ENCODE results near the gene FOXP2. TPM values are rescaled to one million over a fixed set of nuclear protein-coding genes. Genes with fewer than 3 reads are reported as not detected.

FOXP2 gene
- total and polyA plus RNA-seq, 2 donors: 0.14 to 0.19 TPM

DNA sequence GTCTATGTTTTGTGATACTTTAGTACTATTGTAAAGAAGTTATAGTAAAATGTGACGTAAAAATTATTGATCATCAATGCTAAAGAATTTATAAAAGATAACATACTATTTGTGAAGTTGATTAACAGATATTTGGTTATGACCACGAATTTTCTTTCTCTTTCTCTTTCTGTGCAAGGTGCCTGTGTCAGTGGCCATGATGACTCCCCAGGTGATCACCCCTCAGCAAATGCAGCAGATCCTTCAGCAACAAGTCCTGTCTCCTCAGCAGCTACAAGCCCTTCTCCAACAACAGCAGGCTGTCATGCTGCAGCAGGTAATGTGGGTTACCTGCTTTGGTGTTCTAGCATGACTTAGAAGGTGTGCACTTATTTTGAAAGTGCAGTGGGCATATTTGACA lies 213.7 kb downstream of the FOXP2 start:
- no peaks in the 10 kb centered on the region for H3K9me3 ChIP-seq (ENCODE audit: control insufficient read depth in 2 of 2, insufficient read depth in 1 of 2, low read length in 1 of 2)
- DNase-seq (ENCODE audit: low read depth in 6 of 9, low spot score in 9 of 9): no peak
- 80% methylated on average over 2 of the region's 2 CpGs for WGBS

DNA sequence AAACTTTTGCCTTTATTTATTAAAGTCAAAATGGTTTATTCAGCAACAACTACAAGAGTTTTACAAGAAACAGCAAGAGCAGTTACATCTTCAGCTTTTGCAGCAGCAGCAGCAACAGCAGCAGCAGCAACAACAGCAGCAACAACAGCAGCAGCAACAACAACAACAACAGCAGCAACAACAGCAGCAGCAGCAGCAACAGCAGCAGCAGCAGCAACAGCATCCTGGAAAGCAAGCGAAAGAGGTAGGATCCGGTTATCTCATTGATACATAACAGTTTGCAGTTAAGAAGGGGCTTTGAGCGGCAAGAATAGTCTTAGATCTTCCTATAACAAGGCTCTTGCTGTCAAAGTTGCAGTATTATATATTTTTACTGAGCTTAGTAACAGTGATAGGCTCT lies 215.1 kb downstream of the FOXP2 start:
- no peak for DNase-seq (ENCODE audit: low read depth in 6 of 9, low spot score in 9 of 9)
- 97% methylated on average over 3 of the region's 3 CpGs for WGBS

More for the DNA sequence above, 213.7 kb downstream of the FOXP2 start:
- no peaks in the 10 kb centered on the region for H3K27me3 ChIP-seq (ENCODE audit: control insufficient read depth in 2 of 2, insufficient read depth in 1 of 2, low read length in 1 of 2)
- no peaks in the 10 kb centered on the region for H3K36me3 ChIP-seq (ENCODE audit: control insufficient read depth in 2 of 2, insufficient read depth in 2 of 2, low read length in 1 of 2)
- no peak overlapping the region for H3K4me3 ChIP-seq (ENCODE audit: low read length in 2 of 2)
- H3K4me1 ChIP-seq (ENCODE audit: control insufficient read depth in 2 of 2, insufficient read depth in 2 of 2, low read length in 2 of 2): no peaks in the 10 kb centered on the region
- no peak overlapping the region for H3K27ac ChIP-seq (ENCODE audit: low read depth in 1 of 2, low read length in 1 of 2)

DNA sequence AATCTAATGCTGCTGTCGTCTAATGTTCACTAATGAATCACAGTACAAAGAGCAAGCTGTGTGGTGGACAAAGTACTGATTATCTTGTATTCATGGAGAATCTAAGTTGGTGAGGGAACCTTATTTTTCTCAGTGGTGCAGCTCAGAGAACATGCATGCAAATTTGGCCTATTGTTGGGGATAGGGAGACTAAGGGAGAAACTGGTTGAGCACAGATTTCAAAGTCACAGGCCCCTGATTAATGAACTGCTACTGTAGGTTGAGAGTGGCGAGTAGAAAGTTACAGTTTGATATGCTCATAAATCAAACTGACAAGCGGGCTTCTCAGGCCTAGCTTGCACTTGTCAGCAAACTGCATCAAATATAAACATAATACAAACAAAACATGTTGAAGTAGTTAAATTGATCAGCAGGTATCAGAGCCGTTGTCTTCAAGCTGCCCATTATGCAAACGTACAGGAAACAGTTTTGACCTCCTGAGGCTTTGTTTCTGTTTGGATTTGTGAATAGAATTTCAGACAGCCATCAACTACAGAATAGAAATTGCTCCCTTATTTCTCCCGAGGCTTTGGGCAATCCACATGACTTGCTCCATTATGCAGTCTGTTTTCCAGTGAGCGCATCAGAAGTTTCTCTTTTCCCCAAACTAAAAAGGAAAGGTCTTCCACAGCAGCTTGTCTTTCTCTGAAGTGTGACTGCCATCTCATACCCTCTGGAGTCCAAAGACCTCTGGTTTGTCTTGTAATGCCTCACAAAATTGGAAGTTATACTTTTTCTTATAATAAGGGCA lies 215.8 kb downstream of the FOXP2 start:
- Histone ChIP-seq H3K36me3 (ENCODE audit: control insufficient read depth in 2 of 2, insufficient read depth in 2 of 2, low read length in 1 of 2) (no peaks in the 10 kb centered on the region), H3K9me3 (ENCODE audit: control insufficient read depth in 2 of 2, insufficient read depth in 1 of 2, low read length in 1 of 2) (no peaks in the 10 kb centered on the region), H3K4me3 (ENCODE audit: low read length in 2 of 2) (no peak overlapping the region), H3K27me3 (ENCODE audit: control insufficient read depth in 2 of 2, insufficient read depth in 1 of 2, low read length in 1 of 2) (no peaks in the 10 kb centered on the region), H3K27ac (ENCODE audit: low read depth in 1 of 2, low read length in 1 of 2) (no peak overlapping the region), H3K4me1 (ENCODE audit: control insufficient read depth in 2 of 2, insufficient read depth in 2 of 2, low read length in 2 of 2) (no peaks in the 10 kb centered on the region)
- WGBS: 85% methylated on average over 7 of the region's 7 CpGs
- DNase-seq (ENCODE audit: low read depth in 6 of 9, low spot score in 9 of 9): no peak

More for the DNA sequence above, 215.1 kb downstream of the FOXP2 start:
- H3K4me1 ChIP-seq (ENCODE audit: control insufficient read depth in 2 of 2, insufficient read depth in 2 of 2, low read length in 2 of 2): no peaks in the 10 kb centered on the region
- no peaks in the 10 kb centered on the region for H3K9me3 ChIP-seq (ENCODE audit: control insufficient read depth in 2 of 2, insufficient read depth in 1 of 2, low read length in 1 of 2)
- no peak overlapping the region for H3K4me3 ChIP-seq (ENCODE audit: low read length in 2 of 2)
- no peak overlapping the region for H3K27ac ChIP-seq (ENCODE audit: low read depth in 1 of 2, low read length in 1 of 2)
- H3K36me3 ChIP-seq (ENCODE audit: control insufficient read depth in 2 of 2, insufficient read depth in 2 of 2, low read length in 1 of 2): no peaks in the 10 kb centered on the region
- H3K27me3 ChIP-seq (ENCODE audit: control insufficient read depth in 2 of 2, insufficient read depth in 1 of 2, low read length in 1 of 2): no peaks in the 10 kb centered on the region

- WGBS: 89% methylated on average over 3 of the region's 3 CpGs
- DNase-seq (ENCODE audit: low read depth in 6 of 9, low spot score in 9 of 9): no peak
- no peaks in the 10 kb centered on the region for H3K36me3 ChIP-seq (ENCODE audit: control insufficient read depth in 2 of 2, insufficient read depth in 2 of 2, low read length in 1 of 2)
- H3K9me3 ChIP-seq (ENCODE audit: control insufficient read depth in 2 of 2, insufficient read depth in 1 of 2, low read length in 1 of 2): no peaks in the 10 kb centered on the region
- no peak overlapping the region for H3K4me3 ChIP-seq (ENCODE audit: low read length in 2 of 2)
- H3K4me1 ChIP-seq (ENCODE audit: control insufficient read depth in 2 of 2, insufficient read depth in 2 of 2, low read length in 2 of 2): no peaks in the 10 kb centered on the region
- H3K27me3 ChIP-seq (ENCODE audit: control insufficient read depth in 2 of 2, insufficient read depth in 1 of 2, low read length in 1 of 2): no peaks in the 10 kb centered on the region
- no peak overlapping the region for H3K27ac ChIP-seq (ENCODE audit: low read depth in 1 of 2, low read length in 1 of 2)
Measured at GRCh38 chr7:114631249-114631822, 216.7 kb downstream of the FOXP2 start.

DNA sequence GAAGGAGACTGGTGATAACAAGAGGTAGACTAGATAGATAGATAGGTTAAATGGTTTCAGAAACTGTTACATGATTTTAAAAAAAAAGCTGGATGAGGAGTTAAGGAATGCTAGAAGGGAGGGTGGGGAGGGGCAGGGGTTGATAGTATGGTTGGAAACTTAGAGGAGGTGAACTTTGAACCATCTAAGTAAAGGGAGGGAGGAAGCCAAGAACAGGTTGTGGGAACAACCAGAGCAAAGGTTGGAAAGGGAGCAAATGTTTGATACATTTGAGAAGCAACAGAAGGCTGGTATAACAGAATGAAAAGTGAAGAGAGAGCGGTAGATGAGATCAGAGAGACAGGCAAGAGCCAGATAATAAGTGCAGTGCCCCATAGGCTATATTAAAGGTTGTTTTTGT lies 224.8 kb downstream of the FOXP2 start:
- 95% methylated on average over 1 of the region's 1 CpG for WGBS
- H3K4me1 ChIP-seq (ENCODE audit: control insufficient read depth in 2 of 2, insufficient read depth in 2 of 2, low read length in 2 of 2): no peaks in the 10 kb centered on the region
- no peaks in the 10 kb centered on the region for H3K27me3 ChIP-seq (ENCODE audit: control insufficient read depth in 2 of 2, insufficient read depth in 1 of 2, low read length in 1 of 2)
- no peaks in the 10 kb centered on the region for H3K9me3 ChIP-seq (ENCODE audit: control insufficient read depth in 2 of 2, insufficient read depth in 1 of 2, low read length in 1 of 2)
- no peak for DNase-seq (ENCODE audit: low read depth in 6 of 9, low spot score in 9 of 9)
- no peak overlapping the region for H3K27ac ChIP-seq (ENCODE audit: low read depth in 1 of 2, low read length in 1 of 2)
- H3K4me3 ChIP-seq (ENCODE audit: low read length in 2 of 2): no peak overlapping the region
- H3K36me3 ChIP-seq (ENCODE audit: control insufficient read depth in 2 of 2, insufficient read depth in 2 of 2, low read length in 1 of 2): no peaks in the 10 kb centered on the region

DNA sequence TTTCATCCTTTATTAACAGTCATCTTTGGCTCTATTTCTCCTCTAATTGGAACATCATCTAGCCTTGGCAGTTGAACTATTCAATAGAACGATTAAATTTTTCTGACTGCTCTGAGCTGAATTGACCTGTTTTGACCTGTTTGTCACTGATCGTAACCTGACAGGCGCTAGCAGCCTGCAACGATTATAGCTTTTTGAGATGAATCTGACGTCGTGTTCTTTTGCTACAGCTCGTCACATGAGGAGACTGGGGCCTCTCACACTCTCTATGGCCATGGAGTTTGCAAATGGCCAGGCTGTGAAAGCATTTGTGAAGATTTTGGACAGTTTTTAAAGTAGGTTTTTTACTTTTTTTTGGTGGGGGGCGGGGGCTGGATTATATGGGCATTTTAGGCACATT lies 229.8 kb downstream of the FOXP2 start:
- Histone ChIP-seq H3K9me3 (ENCODE audit: control insufficient read depth in 2 of 2, insufficient read depth in 1 of 2, low read length in 1 of 2) (no peaks in the 10 kb centered on the region), H3K4me3 (ENCODE audit: low read length in 2 of 2) (no peak overlapping the region), H3K27me3 (ENCODE audit: control insufficient read depth in 2 of 2, insufficient read depth in 1 of 2, low read length in 1 of 2) (no peaks in the 10 kb centered on the region), H3K27ac (ENCODE audit: low read depth in 1 of 2, low read length in 1 of 2) (no peak overlapping the region), H3K4me1 (ENCODE audit: control insufficient read depth in 2 of 2, insufficient read depth in 2 of 2, low read length in 2 of 2) (no peaks in the 10 kb centered on the region), H3K36me3 (ENCODE audit: control insufficient read depth in 2 of 2, insufficient read depth in 2 of 2, low read length in 1 of 2) (no peaks in the 10 kb centered on the region)
- DNase-seq (ENCODE audit: low read depth in 6 of 9, low spot score in 9 of 9): no peak
- 91% methylated on average over 8 of the region's 8 CpGs for WGBS

- H3K4me3 ChIP-seq (ENCODE audit: low read length in 2 of 2): no peak overlapping the region
- no peaks in the 10 kb centered on the region for H3K4me1 ChIP-seq (ENCODE audit: control insufficient read depth in 2 of 2, insufficient read depth in 2 of 2, low read length in 2 of 2)
- no peaks in the 10 kb centered on the region for H3K9me3 ChIP-seq (ENCODE audit: control insufficient read depth in 2 of 2, insufficient read depth in 1 of 2, low read length in 1 of 2)
- DNase-seq (ENCODE audit: low read depth in 6 of 9, low spot score in 9 of 9): no peak
- no peak overlapping the region for H3K27ac ChIP-seq (ENCODE audit: low read depth in 1 of 2, low read length in 1 of 2)
- H3K36me3 ChIP-seq (ENCODE audit: control insufficient read depth in 2 of 2, insufficient read depth in 2 of 2, low read length in 1 of 2): no peaks in the 10 kb centered on the region
- no peaks in the 10 kb centered on the region for H3K27me3 ChIP-seq (ENCODE audit: control insufficient read depth in 2 of 2, insufficient read depth in 1 of 2, low read length in 1 of 2)
Measured at GRCh38 chr7:114645451-114645850, 230.8 kb downstream of the FOXP2 start.

- no peaks in the 10 kb centered on the region for H3K36me3 ChIP-seq (ENCODE audit: control insufficient read depth in 2 of 2, insufficient read depth in 2 of 2, low read length in 1 of 2)
- DNase-seq (ENCODE audit: low read depth in 6 of 9, low spot score in 9 of 9): no peak
- no peaks in the 10 kb centered on the region for H3K9me3 ChIP-seq (ENCODE audit: control insufficient read depth in 2 of 2, insufficient read depth in 1 of 2, low read length in 1 of 2)
- no peak overlapping the region for H3K4me3 ChIP-seq (ENCODE audit: low read length in 2 of 2)
- no peak overlapping the region for H3K27ac ChIP-seq (ENCODE audit: low read depth in 1 of 2, low read length in 1 of 2)
- H3K4me1 ChIP-seq (ENCODE audit: control insufficient read depth in 2 of 2, insufficient read depth in 2 of 2, low read length in 2 of 2): no peaks in the 10 kb centered on the region
- H3K27me3 ChIP-seq (ENCODE audit: control insufficient read depth in 2 of 2, insufficient read depth in 1 of 2, low read length in 1 of 2): no peaks in the 10 kb centered on the region
Measured at GRCh38 chr7:114647518-114647917, 232.9 kb downstream of the FOXP2 start.

DNA sequence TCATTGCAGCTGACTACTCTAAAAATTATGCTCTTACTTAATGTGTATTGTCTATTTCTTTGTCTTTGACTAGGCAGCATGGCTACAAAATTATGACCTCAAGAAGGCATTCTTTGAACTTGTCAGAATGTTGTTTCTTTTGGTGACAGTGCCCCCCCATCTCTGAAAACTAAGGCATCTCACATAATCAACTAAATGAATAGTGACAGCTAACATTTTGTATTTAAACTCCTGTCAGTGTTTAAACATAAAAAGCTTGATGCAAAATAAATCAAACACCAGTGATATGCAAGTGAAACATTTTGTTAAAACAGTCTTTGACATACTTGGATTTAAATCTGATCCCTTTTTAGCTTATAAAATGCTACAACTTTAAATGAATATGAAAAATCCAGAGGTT lies 233.5 kb downstream of the FOXP2 start:
- no peaks in the 10 kb centered on the region for H3K36me3 ChIP-seq (ENCODE audit: control insufficient read depth in 2 of 2, insufficient read depth in 2 of 2, low read length in 1 of 2)
- DNase-seq (ENCODE audit: low read depth in 6 of 9, low spot score in 9 of 9): no peak
- no peaks in the 10 kb centered on the region for H3K4me1 ChIP-seq (ENCODE audit: control insufficient read depth in 2 of 2, insufficient read depth in 2 of 2, low read length in 2 of 2)

More for the DNA sequence above, 233.5 kb downstream of the FOXP2 start:
- Histone ChIP-seq H3K4me3 (ENCODE audit: low read length in 2 of 2) (no peak overlapping the region), H3K27ac (ENCODE audit: low read depth in 1 of 2, low read length in 1 of 2) (no peak overlapping the region), H3K27me3 (ENCODE audit: control insufficient read depth in 2 of 2, insufficient read depth in 1 of 2, low read length in 1 of 2) (no peaks in the 10 kb centered on the region), H3K9me3 (ENCODE audit: control insufficient read depth in 2 of 2, insufficient read depth in 1 of 2, low read length in 1 of 2) (no peaks in the 10 kb centered on the region)
